ENCODE data around the gene KCNK5. TPM values are rescaled to one million over a fixed set of nuclear protein-coding genes. Genes with fewer than 3 reads are reported as not detected.

Gene KCNK5
- total RNA-seq, 2 experiments from 2014 or later, result 8.6 to 9.2 TPM

- DNase-seq, result no peak
- POLR2A ChIA-PET, result no interaction called here
- peaks cover 21% of the 10 kb centered on the region for H3K4me1 Mint-ChIP-seq
- H3K27me3 Mint-ChIP-seq, result peaks cover 5% of the 10 kb centered on the region
- no peaks in the 10 kb centered on the region for H3K9me3 Mint-ChIP-seq
- H3K27ac Mint-ChIP-seq, result no peak overlapping the region
- H3K36me3 Mint-ChIP-seq (ENCODE audit: low read depth), result no peaks in the 10 kb centered on the region
- CTCF ChIA-PET, result no interaction called here
- no peak overlapping the region for H3K4me3 Mint-ChIP-seq
These were observed 2.4 kb upstream of the KCNK5 start for GRCh38 chr6:39231521-39232243.

GRCh38 chr6:39230654-39231035 is 1.4 kb upstream of the KCNK5 start:
- peaks cover 1% of the 10 kb centered on the region for H3K27me3 Mint-ChIP-seq
- DNase-seq, result no peak
- POLR2A ChIA-PET, result no interaction called here
- peaks cover 32% of the 10 kb centered on the region for H3K4me1 Mint-ChIP-seq
- no peak overlapping the region for H3K27ac Mint-ChIP-seq
- H3K36me3 Mint-ChIP-seq (ENCODE audit: low read depth), result no peaks in the 10 kb centered on the region
- CTCF ChIA-PET, result interaction anchor here (1.1 to 1.9 kb wide), 3 partner anchors 14 to 75 kb away, joined by 3 to 8 read pairs (median 4); no protein-coding TSS in a partner anchor
- H3K9me3 Mint-ChIP-seq, result no peaks in the 10 kb centered on the region
- H3K4me3 Mint-ChIP-seq, result no peak overlapping the region

- ChIA-PET POLR2A (interaction anchor here (1.3 to 3.1 kb wide), 3 partner anchors 10 to 117 kb away, joined by 3 to 17 read pairs (median 9); partner anchors contain the start of gene SAYSD1), CTCF (interaction anchor here (0.6 to 2.2 kb wide), 4 partner anchors 38 to 75 kb away, joined by 3 to 16 read pairs (median 4); no protein-coding TSS in a partner anchor)
- peaks cover 51% of the 10 kb centered on the region for H3K4me1 Mint-ChIP-seq
- DNase-seq, result peak; percentile 36
- no peaks in the 10 kb centered on the region for H3K9me3 Mint-ChIP-seq
- H3K4me3 Mint-ChIP-seq, result peak overlapping the region; percentile 68
- peaks cover 15% of the 10 kb centered on the region for H3K36me3 Mint-ChIP-seq (ENCODE audit: low read depth)
- no peaks in the 10 kb centered on the region for H3K27me3 Mint-ChIP-seq
- peak overlapping the region; percentile 96 for H3K27ac Mint-ChIP-seq
These were observed 934 bp downstream of the KCNK5 start for GRCh38 chr6:39228111-39228971.

GRCh38 chr6:39227476-39227875 is 1.8 kb downstream of the KCNK5 start:
- H3K27ac Mint-ChIP-seq, result peak overlapping the region; percentile 96
- no peak for DNase-seq
- peak overlapping the region; percentile 68 for H3K4me3 Mint-ChIP-seq
- no peaks in the 10 kb centered on the region for H3K27me3 Mint-ChIP-seq
- H3K4me1 Mint-ChIP-seq, result peaks cover 59% of the 10 kb centered on the region
- no peaks in the 10 kb centered on the region for H3K9me3 Mint-ChIP-seq
- POLR2A ChIA-PET, result interaction anchor here (1.1 to 3.1 kb wide), 2 partner anchors 11 to 113 kb away, joined by 3 to 17 read pairs; partner anchors contain the start of gene SAYSD1
- H3K36me3 Mint-ChIP-seq (ENCODE audit: low read depth), result peaks cover 24% of the 10 kb centered on the region
- CTCF ChIA-PET, result interaction anchor here (2.2 kb wide), 1 partner anchor 75 kb away, joined by 16 read pairs; no protein-coding TSS in a partner anchor

GRCh38 chr6:39226639-39227329 is 2.5 kb downstream of the KCNK5 start:
- Mint-ChIP-seq H3K9me3 (no peaks in the 10 kb centered on the region), H3K27ac (peak overlapping the region; percentile 96), H3K4me1 (peaks cover 66% of the 10 kb centered on the region), H3K27me3 (no peaks in the 10 kb centered on the region), H3K36me3 (ENCODE audit: low read depth) (peaks cover 31% of the 10 kb centered on the region), H3K4me3 (peak overlapping the region; percentile 68)
- ChIA-PET POLR2A (interaction anchor here (1.0 to 3.1 kb wide), 3 partner anchors 10 to 112 kb away, joined by 3 to 17 read pairs (median 3); partner anchors contain the start of gene SAYSD1), CTCF (interaction anchor here (1.0 kb wide), 1 partner anchor 74 kb away, joined by 3 read pairs; no protein-coding TSS in a partner anchor)
- no peak for DNase-seq

- ChIA-PET CTCF (interaction anchor here (1.0 kb wide), 2 partner anchors 73 to 77 kb away, joined by 3 to 5 read pairs; no protein-coding TSS in a partner anchor), POLR2A (interaction anchor here (1.0 kb wide), 1 partner anchor 10 kb away, joined by 3 read pairs; no protein-coding TSS in a partner anchor)
- H3K9me3 Mint-ChIP-seq, result no peaks in the 10 kb centered on the region
- DNase-seq, result peak; percentile 81
- H3K27ac Mint-ChIP-seq, result peak overlapping the region; percentile 96
- H3K4me1 Mint-ChIP-seq, result peaks cover 74% of the 10 kb centered on the region
- peaks cover 37% of the 10 kb centered on the region for H3K36me3 Mint-ChIP-seq (ENCODE audit: low read depth)
- peak overlapping the region; percentile 68 for H3K4me3 Mint-ChIP-seq
- no peaks in the 10 kb centered on the region for H3K27me3 Mint-ChIP-seq
These were observed 3.3 kb downstream of the KCNK5 start for GRCh38 chr6:39225946-39226437.

GRCh38 chr6:39225543-39225942 is 3.7 kb downstream of the KCNK5 start:
- Mint-ChIP-seq H3K27me3 (no peaks in the 10 kb centered on the region), H3K9me3 (no peaks in the 10 kb centered on the region), H3K4me1 (peaks cover 77% of the 10 kb centered on the region), H3K36me3 (ENCODE audit: low read depth) (peaks cover 39% of the 10 kb centered on the region), H3K4me3 (peak overlapping the region; percentile 68), H3K27ac (peak overlapping the region; percentile 96)
- CTCF ChIA-PET, result interaction anchor here (1.0 kb wide), 1 partner anchor 77 kb away, joined by 5 read pairs; no protein-coding TSS in a partner anchor
- no peak for DNase-seq
- POLR2A ChIA-PET, result no interaction called here

GRCh38 chr6:39224523-39225182 is 4.6 kb downstream of the KCNK5 start:
- no peak overlapping the region for H3K27ac Mint-ChIP-seq
- no peaks in the 10 kb centered on the region for H3K9me3 Mint-ChIP-seq
- CTCF ChIA-PET, result interaction anchor here (0.8 kb wide), 1 partner anchor 78 kb away, joined by 3 read pairs; no protein-coding TSS in a partner anchor
- H3K27me3 Mint-ChIP-seq, result no peaks in the 10 kb centered on the region
- POLR2A ChIA-PET, result no interaction called here
- H3K4me3 Mint-ChIP-seq, result no peak overlapping the region
- no peak for DNase-seq
- H3K4me1 Mint-ChIP-seq, result peaks cover 81% of the 10 kb centered on the region
- H3K36me3 Mint-ChIP-seq (ENCODE audit: low read depth), result peaks cover 39% of the 10 kb centered on the region

GRCh38 chr6:39224011-39224410 is 5.3 kb downstream of the KCNK5 start:
- no peak overlapping the region for H3K27ac Mint-ChIP-seq
- CTCF ChIA-PET, result no interaction called here

GRCh38 chr6:39223555-39223954 is 5.7 kb downstream of the KCNK5 start:
- peaks cover 39% of the 10 kb centered on the region for H3K36me3 Mint-ChIP-seq (ENCODE audit: low read depth)
- POLR2A ChIA-PET, result no interaction called here
- CTCF ChIA-PET, result no interaction called here

More at GRCh38 chr6:39224011-39224410, 5.3 kb downstream of the KCNK5 start:
- DNase-seq, result no peak
- POLR2A ChIA-PET, result no interaction called here
- Mint-ChIP-seq H3K4me3 (no peak overlapping the region), H3K9me3 (no peaks in the 10 kb centered on the region), H3K36me3 (ENCODE audit: low read depth) (peaks cover 39% of the 10 kb centered on the region), H3K27me3 (no peaks in the 10 kb centered on the region), H3K4me1 (peaks cover 84% of the 10 kb centered on the region)

GRCh38 chr6:39223061-39223460 is 6.2 kb downstream of the KCNK5 start:
- Mint-ChIP-seq H3K9me3 (no peaks in the 10 kb centered on the region), H3K4me1 (peaks cover 87% of the 10 kb centered on the region), H3K27ac (no peak overlapping the region), H3K36me3 (ENCODE audit: low read depth) (peaks cover 39% of the 10 kb centered on the region), H3K4me3 (no peak overlapping the region), H3K27me3 (no peaks in the 10 kb centered on the region)
- POLR2A ChIA-PET, result no interaction called here
- no peak for DNase-seq
- CTCF ChIA-PET, result no interaction called here

More at GRCh38 chr6:39223555-39223954, 5.7 kb downstream of the KCNK5 start:
- no peak for DNase-seq
- peaks cover 88% of the 10 kb centered on the region for H3K4me1 Mint-ChIP-seq
- no peak overlapping the region for H3K4me3 Mint-ChIP-seq
- H3K9me3 Mint-ChIP-seq, result no peaks in the 10 kb centered on the region
- peak overlapping the region; percentile 27 for H3K27ac Mint-ChIP-seq
- H3K27me3 Mint-ChIP-seq, result no peaks in the 10 kb centered on the region

Measured in activated CD4-positive, alpha-beta memory T cell treated with anti-CD3 and anti-CD28 coated beads, Interleukin-2, amount 10 ng/mL, durations not matched to agents 7 days and 5 days (primary cell).